Measurements from ENCODE around the gene USP47.
A peak's percentile ranks its signal among the peaks of the same experiment; 100 is the strongest.

The USP47 gene

GRCh38 chr11:11980841-11981308 lies 139.1 kb downstream of the USP47 start:
- DNase-seq (ENCODE audit: low read depth), result no peak

DNA sequence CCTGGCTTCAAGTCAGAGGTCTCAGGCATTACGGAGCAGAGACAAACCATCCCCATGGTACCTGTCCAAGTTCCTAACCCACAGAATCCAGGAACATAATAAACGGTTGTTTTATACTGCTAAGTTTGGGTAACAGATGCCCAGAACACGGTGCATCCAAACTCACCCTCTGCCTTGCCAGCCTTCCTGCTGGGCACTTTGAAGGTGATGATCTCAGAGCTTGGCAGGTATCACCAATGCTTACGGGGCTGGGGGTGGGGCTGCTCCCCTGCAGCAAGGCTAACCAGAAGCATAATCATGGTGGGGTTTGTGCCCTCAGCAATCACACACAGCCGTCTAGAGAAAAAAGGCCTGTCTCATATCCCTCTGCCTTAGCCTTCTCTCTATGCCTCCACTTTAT lies 139.6 kb downstream of the USP47 start:
- no peak for DNase-seq (ENCODE audit: low read depth)

DNA sequence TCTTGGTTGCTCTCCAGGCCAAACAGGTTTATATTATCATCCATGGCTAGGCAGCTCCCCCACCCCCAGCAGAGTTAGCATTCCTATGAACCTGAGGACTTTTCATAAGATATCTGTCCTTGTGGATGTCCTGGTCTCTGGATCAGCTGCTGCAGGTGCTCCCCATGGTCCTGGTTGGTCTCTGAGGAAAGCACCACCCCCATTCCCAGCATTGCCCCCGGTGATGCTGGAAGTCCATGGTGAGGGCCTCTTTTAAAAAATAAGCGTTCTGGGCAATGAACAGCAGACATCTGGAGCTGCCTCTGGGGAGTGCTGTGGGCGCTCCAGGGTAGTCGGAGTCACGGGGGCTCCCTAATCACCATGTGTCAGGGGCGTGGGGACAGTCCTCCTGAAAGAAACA lies 140.1 kb downstream of the USP47 start:
- DNase-seq (ENCODE audit: low read depth), result no peak

GRCh38 chr11:11982461-11982860 lies 140.7 kb downstream of the USP47 start:
- DNase-seq (ENCODE audit: low read depth), result no peak

DNA sequence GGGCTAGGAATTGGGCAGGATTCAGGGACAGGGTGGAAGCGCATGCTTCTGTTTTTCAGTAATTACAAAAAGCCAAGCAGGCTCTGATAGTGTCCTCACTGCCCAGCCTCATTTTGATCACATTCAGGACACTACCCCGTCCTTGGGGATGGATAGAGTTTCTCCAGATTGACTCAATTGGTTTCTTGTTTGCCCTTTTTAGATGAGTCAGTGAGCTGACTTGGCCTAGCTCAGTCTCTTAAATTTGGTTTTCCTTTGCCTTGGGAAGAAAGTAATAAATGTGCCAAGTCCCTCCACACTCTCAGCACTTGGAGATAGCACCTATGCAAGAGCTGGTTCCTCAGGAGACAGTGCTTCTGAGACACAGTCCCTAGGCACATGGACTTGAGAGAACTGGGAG lies 141.2 kb downstream of the USP47 start:
- peak; percentile 52 for DNase-seq (ENCODE audit: low read depth)

DNA sequence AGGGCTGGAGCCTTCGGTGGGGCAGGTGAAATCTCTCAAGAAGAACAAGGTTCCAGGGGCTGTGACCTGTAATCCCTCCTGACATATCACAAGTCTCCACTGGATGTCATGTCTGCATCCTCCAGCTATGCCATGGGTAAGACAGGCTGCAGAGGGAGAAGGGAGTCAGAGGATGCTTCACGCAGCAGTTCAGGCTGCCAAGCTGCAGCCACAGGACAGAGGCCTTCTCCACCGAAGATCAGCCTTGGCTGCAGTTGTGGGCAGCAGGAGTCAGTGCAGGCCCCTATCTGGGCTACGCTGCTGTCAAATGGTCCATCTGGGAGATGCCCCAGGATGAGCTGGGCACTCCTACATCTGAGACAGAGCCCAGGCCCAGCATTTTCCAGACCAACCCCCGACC lies 141.7 kb downstream of the USP47 start:
- no peak for DNase-seq (ENCODE audit: low read depth)

- no peak for DNase-seq (ENCODE audit: low read depth)
Measured at GRCh38 chr11:11984563-11984962, 142.8 kb downstream of the USP47 start.

GRCh38 chr11:11985016-11985715 lies 143.4 kb downstream of the USP47 start:
- peak; percentile 58 for DNase-seq (ENCODE audit: low read depth)

DNA sequence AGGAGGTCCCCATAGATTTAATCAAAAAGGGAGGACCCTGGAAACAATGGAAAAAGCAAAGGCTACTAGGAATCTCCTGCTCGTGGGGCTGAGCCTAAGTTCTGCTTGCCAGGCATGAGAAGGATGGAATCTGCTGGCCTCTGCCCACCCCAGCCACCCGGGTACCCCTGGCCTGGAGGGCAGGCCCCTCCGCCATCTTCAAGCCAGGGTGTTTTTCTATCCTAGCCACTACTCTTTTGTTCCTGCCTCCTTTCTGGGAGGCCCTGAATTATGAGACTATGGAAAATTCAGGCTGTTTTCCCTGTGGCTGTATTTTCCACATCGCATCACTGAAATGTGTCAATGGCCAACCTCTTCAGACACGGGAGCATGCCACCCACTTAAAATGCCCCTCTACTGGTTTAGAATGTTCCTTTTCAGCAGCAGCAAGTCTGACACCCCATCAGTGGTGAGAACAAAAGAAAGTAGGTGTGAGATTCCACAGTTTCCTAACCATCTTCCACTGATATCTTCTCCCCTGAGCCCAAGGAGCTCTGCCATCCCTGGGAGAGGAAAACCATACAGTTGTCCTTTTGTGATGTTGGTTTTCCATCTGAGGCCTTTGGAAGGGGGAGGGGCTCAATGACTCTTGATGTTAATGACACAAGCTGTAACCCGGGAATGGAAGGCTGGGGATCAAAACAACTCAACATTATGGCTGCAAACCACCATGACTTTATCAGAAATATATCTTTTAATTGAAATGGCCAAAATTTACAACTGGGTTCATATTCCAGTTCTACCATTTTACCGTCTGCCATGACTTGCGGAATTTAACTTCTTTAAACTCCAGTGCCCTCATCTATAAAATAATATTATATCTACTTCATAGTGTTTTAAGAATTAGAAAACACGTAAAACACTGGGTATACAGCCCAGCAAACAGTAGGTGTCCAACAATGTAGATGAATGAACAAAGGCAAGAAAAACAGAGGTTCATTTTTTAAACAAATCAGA lies 144.5 kb downstream of the USP47 start:
- DNase-seq (ENCODE audit: low read depth), result no peak

- no peak for DNase-seq (ENCODE audit: low read depth)
Measured at GRCh38 chr11:11987503-11988022, 145.8 kb downstream of the USP47 start.

DNA sequence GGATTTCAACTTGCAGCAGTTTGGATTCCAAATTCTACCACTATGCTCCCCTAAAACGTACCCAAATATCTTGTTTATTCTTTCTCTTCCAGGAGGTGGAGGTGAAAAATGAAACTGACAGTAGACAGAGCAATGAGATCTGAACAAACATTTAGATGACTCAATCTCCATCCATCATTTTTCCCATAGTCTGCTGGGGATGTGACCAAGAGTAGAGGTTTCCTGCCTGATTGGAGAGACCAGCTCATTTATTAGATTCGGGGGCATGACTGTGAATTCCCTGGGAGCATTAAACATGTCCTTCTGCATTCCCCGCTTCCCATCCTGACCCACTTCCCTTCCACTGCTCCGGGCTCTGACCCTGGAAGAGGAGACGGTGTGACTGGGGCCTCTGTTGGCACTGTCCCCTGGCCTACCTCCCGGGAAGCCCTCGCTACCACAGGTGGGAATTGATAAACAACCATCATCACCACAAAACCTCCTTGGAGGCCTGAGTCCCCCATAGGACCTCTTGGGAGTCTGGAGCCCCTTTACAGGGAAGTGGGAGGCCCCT lies 146.4 kb downstream of the USP47 start:
- peak; percentile 66 for DNase-seq (ENCODE audit: low read depth)

GRCh38 chr11:11988681-11989261 lies 147.0 kb downstream of the USP47 start:
- DNase-seq (ENCODE audit: low read depth), result no peak

DNA sequence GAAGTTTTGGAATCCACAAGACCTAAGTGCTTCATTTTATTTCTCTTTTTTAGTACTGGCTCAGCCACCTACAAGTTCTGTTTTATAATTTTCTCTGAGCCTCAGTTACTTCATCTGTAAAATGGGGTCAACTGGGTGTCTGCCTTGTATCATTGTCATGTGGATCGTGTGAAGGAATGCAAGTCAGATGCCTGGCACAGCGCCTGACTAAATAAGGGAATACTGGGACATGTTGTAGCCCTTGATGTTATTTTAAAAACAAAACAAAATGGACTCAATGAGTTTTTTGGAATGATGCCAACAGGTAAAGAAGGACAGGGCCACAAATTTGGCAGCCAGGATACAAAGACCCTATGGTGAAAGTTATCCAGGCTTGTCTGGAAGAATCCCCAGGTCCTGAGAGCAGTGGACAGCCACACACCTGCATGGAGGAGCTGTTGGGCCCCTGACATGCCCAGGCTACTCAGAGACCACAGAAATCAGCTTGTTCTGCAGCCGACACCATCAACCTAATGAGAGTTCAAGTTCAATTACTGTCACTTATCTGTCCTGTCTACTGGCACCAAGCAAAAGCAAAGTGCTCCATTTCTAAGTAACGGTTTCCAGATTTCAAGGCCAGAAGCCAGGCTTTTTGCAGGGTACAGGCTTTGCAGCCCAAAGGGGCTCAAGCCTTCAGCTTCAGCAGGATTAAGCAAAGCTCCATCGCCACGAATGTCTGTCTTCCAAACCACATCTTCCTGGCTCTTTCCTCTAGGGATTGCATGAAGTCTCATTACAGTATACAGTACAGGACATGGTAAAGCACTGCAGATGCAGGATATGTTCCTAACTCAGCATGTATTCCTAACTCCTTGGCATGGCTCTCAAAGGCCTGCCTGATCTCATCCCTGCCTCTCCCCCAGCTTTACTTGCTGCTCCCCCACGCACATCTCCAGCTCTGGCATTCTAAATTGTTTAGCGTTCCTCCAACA lies 148.3 kb downstream of the USP47 start:
- no peak for DNase-seq (ENCODE audit: low read depth)

- DNase-seq (ENCODE audit: low read depth), result no peak
Measured at GRCh38 chr11:11992257-11993212, 150.8 kb downstream of the USP47 start.

DNA sequence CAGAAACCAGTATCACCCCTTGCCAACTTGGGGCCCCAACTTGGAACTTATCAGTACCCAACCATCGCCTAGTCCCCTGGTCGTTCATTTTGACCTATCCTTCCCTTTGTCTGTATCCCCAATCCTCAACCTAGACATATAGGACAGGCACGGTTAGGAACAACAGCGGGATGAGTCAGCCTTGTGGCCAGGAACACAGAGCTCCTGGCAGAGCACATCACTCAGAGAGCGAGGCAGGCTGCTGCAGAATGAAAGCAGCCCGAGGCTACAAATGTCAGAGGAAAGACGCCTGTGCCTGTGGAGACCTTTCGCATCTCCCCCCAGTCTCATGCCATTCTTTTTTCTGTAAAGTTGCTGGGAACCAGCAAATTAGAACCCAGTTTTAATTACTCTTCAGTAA lies 152.1 kb downstream of the USP47 start:
- peak; percentile 68 for DNase-seq (ENCODE audit: low read depth)

- DNase-seq (ENCODE audit: low read depth), result no peak
Measured at GRCh38 chr11:11995601-11996000, 153.8 kb downstream of the USP47 start.

GRCh38 chr11:11996321-11997048 lies 154.7 kb downstream of the USP47 start:
- no peak for DNase-seq (ENCODE audit: low read depth)

- DNase-seq (ENCODE audit: low read depth), result no peak
Measured at GRCh38 chr11:11997049-11997322, 155.2 kb downstream of the USP47 start.

DNA sequence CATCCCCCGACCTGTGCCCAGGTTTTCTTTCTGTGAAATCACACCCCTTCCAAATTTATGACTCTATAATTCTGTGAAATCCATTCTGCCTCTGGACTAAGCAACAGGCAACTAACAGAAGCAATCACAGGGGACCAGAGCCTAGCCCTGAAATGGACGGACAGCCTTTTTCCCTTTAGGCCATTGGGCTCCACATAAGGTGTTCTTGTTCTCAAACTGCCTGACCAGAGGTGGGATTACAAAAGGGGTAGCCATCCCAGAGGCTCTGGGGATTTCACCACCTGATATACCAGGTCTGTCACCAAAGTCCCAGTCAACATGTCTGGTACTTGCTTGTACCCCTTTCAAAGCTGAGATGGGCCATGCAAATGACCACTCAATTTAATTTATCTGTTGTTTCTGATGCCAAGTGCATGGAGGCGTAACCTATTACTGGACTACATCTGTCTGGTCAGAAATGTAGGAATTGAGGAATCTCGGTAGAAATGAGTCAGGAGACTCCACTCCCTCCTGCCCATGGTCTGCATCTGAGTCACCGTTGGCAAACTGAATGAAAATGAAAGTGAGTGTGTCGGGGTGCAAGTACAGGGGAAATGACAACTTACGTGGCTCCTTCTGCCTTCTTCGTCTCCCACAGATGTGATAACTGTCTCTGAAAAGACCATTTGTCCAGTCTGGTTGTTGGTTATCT lies 156.5 kb downstream of the USP47 start:
- peak; percentile 81 for DNase-seq (ENCODE audit: low read depth)

All from GM04504 (cell line).